GM19372 (cell line): ENCODE measurements around the gene FAM114A1.

Experiments used
- ATAC-seq: cut with Tn5 transposase; IDR thresholded peaks from one replicate; pipeline ENCODE4 v1.9.1; 2021; ENCODE audit warnings: mild to moderate bottlenecking, low read depth, moderate library complexity; ENCODE audit not compliant: unreplicated experiment

The FAM114A1 gene

DNA sequence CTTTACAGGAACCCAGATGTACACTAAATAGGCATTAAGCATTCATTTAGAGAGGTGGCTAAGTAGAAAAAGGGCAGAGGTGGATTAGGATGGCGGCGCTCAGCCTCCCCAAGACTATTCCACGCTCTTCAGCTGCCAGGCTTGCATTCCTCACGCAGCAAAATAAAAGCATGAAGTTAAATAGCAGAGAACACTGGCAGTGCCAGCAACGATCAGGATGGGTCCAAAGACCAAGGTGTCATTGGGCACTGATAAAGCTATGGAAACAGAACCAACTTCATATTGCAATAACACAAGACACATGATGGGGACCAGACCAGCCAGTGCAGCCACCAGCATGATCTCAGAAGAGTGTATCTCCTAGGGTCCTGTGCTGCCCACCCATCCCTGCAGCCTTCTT lies 122.6 kb downstream of the FAM114A1 start:
- ATAC-seq = no peak

GRCh38 chr4:38993683-38994082 lies 126.1 kb downstream of the FAM114A1 start:
- no peak for ATAC-seq

DNA sequence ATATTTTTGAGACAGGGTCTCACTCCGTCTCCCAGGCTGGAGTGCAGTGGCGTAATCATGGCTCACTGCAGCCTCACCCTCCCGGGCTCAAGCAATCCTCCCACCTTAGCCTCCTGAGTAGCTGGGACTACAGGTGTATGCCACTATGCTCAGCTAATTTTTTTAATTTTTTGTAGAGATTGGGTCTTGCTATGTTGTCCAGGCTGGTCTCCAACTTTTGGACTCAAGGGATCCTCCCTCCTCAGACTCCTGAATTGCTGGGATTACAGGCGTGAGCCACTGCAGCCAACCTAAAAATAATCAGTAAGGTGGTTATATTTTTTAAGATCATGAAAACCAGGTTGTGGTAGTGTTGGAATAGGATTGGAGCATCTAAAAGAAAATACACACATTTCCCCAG lies 126.5 kb downstream of the FAM114A1 start:
- ATAC-seq = no peak
